SH-SY5Y (cell line): ENCODE data around the gene ZDHHC22.

ENCODE experiments used
- GATA2 ChIP-seq: IDR thresholded peaks from 2 replicates; pipeline ENCODE4 v1.6.1; 2011; ENCODE audit warnings: mild to moderate bottlenecking, low read depth, low read length
- GATA3 ChIP-seq: IDR thresholded peaks from 2 replicates; pipeline ENCODE4 v1.6.1; 2011; ENCODE audit warnings: low read depth, mild to moderate bottlenecking, low read length, moderate library complexity

DNA sequence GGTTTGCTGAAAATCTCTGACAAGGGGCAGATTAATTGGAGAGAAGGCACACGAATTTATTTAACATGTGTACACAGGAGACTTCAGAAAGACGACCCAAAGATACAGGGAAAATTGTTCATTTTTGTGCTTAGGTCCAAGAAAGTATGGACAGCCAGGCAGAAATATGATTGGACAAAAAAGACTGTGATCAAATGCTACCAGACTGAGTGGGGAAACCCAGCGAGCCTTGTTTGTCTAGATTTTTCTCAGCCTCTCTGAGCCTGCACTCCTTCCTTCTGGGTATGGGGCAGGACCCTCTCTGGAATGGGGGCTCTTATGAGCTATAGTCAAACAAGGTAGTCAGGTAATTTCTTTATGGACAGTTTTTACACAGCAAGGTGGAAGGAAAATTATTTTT is 54.0 kb downstream of the ZDHHC22 start:
- no peak for TF ChIP-seq GATA3
- TF ChIP-seq GATA2, result no peak
